K562 (cell line): ENCODE data around the gene DNAJC1. TPM values are rescaled to one million over a fixed set of nuclear protein-coding genes. Genes with fewer than 3 reads are reported as not detected.

ENCODE experiments used
- ATAC-seq: fragments of 200-7000 bp; cut with Tn5 transposase; 3 replicates; pipeline ENCODE4 v1.9.1; 2020; ENCODE audit warnings: moderate library complexity
- BruUV-seq: library from RNA; stranded (reverse); fragments of 400-500 nt; replicated peaks from 2 replicates; lab custom pipeline; 2021; lab: Mats Ljungman, UMichigan
- CTCF ChIA-PET: fragments of 300-600 bp; formaldehyde crosslinking; extraction: SDS; loops from one replicate; lab custom pipeline; 2021; ENCODE audit warnings: low intra/inter-chr PET ratio; lab: Yijun Ruan, JAX
- POLR2A ChIA-PET: fragments of 300-600, 350-650 bp; sonication (Branson Sonifier 250); formaldehyde crosslinking; extraction: SDS; loops from one replicate; lab custom pipeline; 2021; ENCODE audit warnings: antibody characterized with exemption, inconsistent platforms; lab: Yijun Ruan, JAX
- DNase-seq, 4 experiments: peaks; one replicate each; pipeline versions ENCODE4 v3.0.0 to v3.0.0-alpha.2; 2011 to 2018; ENCODE audit warnings: low spot score in 3 of 4, mixed read lengths in 3 of 4; ENCODE audit errors: extremely low read depth in 1 of 4
- FAIRE-seq: peaks from 2 replicates; lab custom pipeline; 2011; peaks lifted over from hg19 to GRCh38; lab: Jason Lieb, UNC
- H2AFZ ChIP-seq: 2 replicates; pipeline ENCODE4 v1.6.0; 2011; ENCODE audit warnings: low read depth, low read length, control low read depth, inconsistent platforms
- H3K27ac ChIP-seq: fragments of 200-600 bp; 3 replicates; pipeline ENCODE4 v1.8.0; 2011; ENCODE audit warnings: low read depth, mild to moderate bottlenecking, control low read depth, inconsistent platforms, low read length, moderate library complexity, mixed read lengths; ENCODE audit errors: extremely low read depth
- H3K27me3 ChIP-seq, 2 experiments: fragments of 300-600 bp in 1 of 2; 2 replicates in 1 of 2; 3 replicates in 1 of 2; pipeline versions ENCODE4 v1.6.0 to v1.8.0; 2011; ENCODE audit warnings: inconsistent platforms in 2 of 2, low read length in 2 of 2, mild to moderate bottlenecking in 1 of 2, mixed read lengths in 1 of 2, moderate library complexity in 1 of 2; ENCODE audit not compliant: control insufficient read depth in 2 of 2, insufficient read depth in 2 of 2
- H3K36me3 ChIP-seq: fragments of 300-600 bp; 3 replicates; pipeline ENCODE4 v1.8.0; 2011; ENCODE audit warnings: mild to moderate bottlenecking, low read length, inconsistent platforms; ENCODE audit not compliant: control insufficient read depth, insufficient read depth
- H3K4me1 ChIP-seq, 2 experiments: fragments of 200-600 bp in 1 of 2; replicated peaks in 1 of 2; 2 replicates in 1 of 2; 3 replicates in 1 of 2; pipeline versions ENCODE4 v1.5.1 to v1.8.0; 2011; ENCODE audit warnings: inconsistent platforms in 2 of 2, low read length in 2 of 2, mild to moderate bottlenecking in 1 of 2, mixed read lengths in 1 of 2, moderate library complexity in 1 of 2; ENCODE audit not compliant: control insufficient read depth in 2 of 2, insufficient read depth in 2 of 2
- H3K4me2 ChIP-seq: 2 replicates; pipeline ENCODE4 v1.6.1; 2011; ENCODE audit warnings: low read length, control low read depth, inconsistent platforms, mixed read lengths; ENCODE audit not compliant: insufficient read depth
- H3K4me3 ChIP-seq: fragments of 200-600 bp; sonication (generic), shearing (Covaris generic); 2 replicates; pipeline ENCODE4 v1.5.1; 2016; ENCODE audit warnings: control low read depth, inconsistent platforms
- H3K79me2 ChIP-seq: fragments of 200-600 bp; 3 replicates; pipeline ENCODE4 v1.8.0; 2011; ENCODE audit warnings: low read length, inconsistent platforms; ENCODE audit not compliant: control insufficient read depth, insufficient read depth
- H3K9ac ChIP-seq, 2 experiments: 2 replicates each; pipeline versions ENCODE4 v1.6.0 to v1.6.1; 2011; ENCODE audit warnings: low read depth in 2 of 2, low read length in 2 of 2, control low read depth in 1 of 2, inconsistent platforms in 1 of 2, mild to moderate bottlenecking in 1 of 2, mixed read lengths in 1 of 2; ENCODE audit not compliant: insufficient read depth in 1 of 2
- H3K9me1 ChIP-seq: one replicate; pipeline ENCODE4 v1.6.0; 2011; ENCODE audit warnings: inconsistent platforms, mild to moderate bottlenecking, low read length, moderate library complexity; ENCODE audit not compliant: control insufficient read depth, insufficient read depth
- H3K9me3 ChIP-seq: replicated peaks from 2 replicates; pipeline ENCODE4 v1.5.1; 2011; ENCODE audit warnings: low read depth, low read length, inconsistent platforms; ENCODE audit not compliant: control insufficient read depth, insufficient read depth
- H4K20me1 ChIP-seq: replicated peaks from 2 replicates; pipeline ENCODE4 v1.6.1; 2011; ENCODE audit warnings: low read length, inconsistent platforms, mixed read lengths; ENCODE audit not compliant: control insufficient read depth, insufficient read depth
- C11orf30 ChIP-seq: fragments of 450-650 bp; IDR thresholded peaks from 2 replicates; pipeline ENCODE4 v1.6.1; 2016; ENCODE audit warnings: low read depth, mild to moderate bottlenecking
- CREB1 ChIP-seq, 2 experiments: sonication (generic) in 1 of 2; formaldehyde crosslinking in 1 of 2; IDR thresholded peaks; 2 replicates each; pipeline versions ENCODE4 v1.6.1 to v1.8.0; 2012 to 2022; ENCODE audit warnings: inconsistent platforms in 1 of 2, mild to moderate bottlenecking in 1 of 2, missing genetic modification reagents in 1 of 2, moderate library complexity in 1 of 2
- EGR1 ChIP-seq: fragments of 450-650 bp; conservative IDR thresholded peaks from 2 replicates; pipeline ENCODE4 v1.6.1; 2017; ENCODE audit warnings: mild to moderate bottlenecking
- FOSL1 ChIP-seq: fragments of 200-800 bp; sonication (Bioruptor generic); conservative IDR thresholded peaks from 2 replicates; pipeline ENCODE4 v1.6.1; 2016; ENCODE audit warnings: missing genetic modification characterization, missing compliant biosample characterization
- THRAP3 ChIP-seq: fragments of 450-650 bp; IDR thresholded peaks from 2 replicates; pipeline ENCODE4 v1.6.1; 2016; ENCODE audit warnings: mild to moderate bottlenecking, inconsistent platforms, borderline replicate concordance
- ZNF785 ChIP-seq: fragments of 250-450 bp; sonication (Bioruptor Pico); IDR thresholded peaks from 2 replicates; pipeline ENCODE4 v1.4.0; 2020; ENCODE audit warnings: mild to moderate bottlenecking
- WGBS: fragments of 100-300 bp; shearing (Covaris generic); methylation state at CpG from one replicate; pipeline ENCODE4 v1.1.6; 2016; ENCODE audit warnings: low coverage, mixed read lengths; ENCODE audit not compliant: insufficient coverage; ENCODE audit errors: missing lambda C conversion rate; 5-methylcytosine and 5-hydroxymethylcytosine counted together
- in situ Hi-C: fragments of 300-500 bp; cut with MboI; formaldehyde crosslinking; loops from 4 replicates; pipeline ENCODE4 v1.15.0; 2018; ENCODE audit warnings: inconsistent platforms, mixed read lengths
- intact Hi-C: fragments of 100-400 bp; cut with micrococcal nuclease; formaldehyde crosslinking; loops from 2 replicates; pipeline ENCODE4 v1.14.2; 2022
- polyA plus RNA-seq, 8 experiments: library from polyadenylated mRNA; depleted of rRNA in 4 of 8; stranded (reverse) in 5 of 8; unstranded in 3 of 8; fragments of >200 nt; fragmentation: Nextera tagmentation in 2 of 8; fragmentation: Illumina TruSeq in 1 of 8; extraction: Ambion mirVana in 2 of 8; extraction: Trizol in 1 of 8; gene quantifications; 2 replicates each; pipeline versions ENCODE4 v1.2.1 to v1.2.3, GENCODE V29; 2011 to 2014; ENCODE audit warnings: inconsistent platforms in 1 of 8, missing spikeins in 1 of 8
- total RNA-seq, 7 experiments: library from RNA; depleted of rRNA in 6 of 7; stranded (reverse); fragments of >200 nt in 6 of 7; fragmentation: Illumina TruSeq in 2 of 7; extraction: Trizol in 2 of 7; gene quantifications; 2 replicates each; pipeline versions ENCODE4 v1.2.1 to v1.2.3, GENCODE V29; 2011 to 2021; ENCODE audit warnings: low replicate concordance in 1 of 7
- TF ChIP-seq, protein P1 (sequence below): fragments of 250-450 bp; sonication (Bioruptor Pico); IDR thresholded peaks from 2 replicates; pipeline ENCODE4 v1.8.0; 2021; ENCODE audit warnings: moderate library complexity, mild to moderate bottlenecking, inconsistent platforms

The DNAJC1 gene
- total and polyA plus RNA-seq, 9 of the 15 experiments (the other 6 are each of a cell fraction or from before 2014, with no cell fraction given): 5.4 to 77.6 (median 40.3) TPM

DNA sequence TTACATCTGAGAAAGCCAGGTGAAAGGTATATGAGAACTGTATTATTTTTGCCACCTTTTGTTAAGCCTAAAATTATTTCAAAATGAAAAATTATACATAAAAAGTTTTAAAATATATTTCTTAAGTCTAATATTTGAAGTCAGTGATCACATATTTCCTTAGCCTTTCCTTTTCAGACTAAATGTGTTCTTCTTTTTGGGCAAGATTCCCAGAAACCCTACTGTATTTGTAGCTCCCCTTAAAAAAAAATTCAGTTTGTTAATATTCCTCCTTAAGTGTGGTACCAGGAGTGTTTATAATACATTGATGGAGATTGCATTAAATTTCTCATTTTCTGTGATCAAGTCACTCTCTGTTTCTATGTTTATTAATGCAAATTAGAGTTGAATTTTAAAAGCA is 22.8 kb downstream of the DNAJC1 start:
- H3K9me1 ChIP-seq: no peaks in the 10 kb centered on the region
- peaks cover 0 to 10% of the 10 kb centered on the region in 2 experiments; a peak in 1 of 5 replicates for H3K4me1 ChIP-seq
- no peaks in the 10 kb centered on the region for H3K27me3 ChIP-seq
- peaks cover 91% of the 10 kb centered on the region for H3K79me2 ChIP-seq
- in situ Hi-C loops: loop anchor here (10.0 kb wide), 1 partner anchor 1004 kb away; no protein-coding TSS in a partner anchor
- H3K36me3 ChIP-seq: no peaks in the 10 kb centered on the region
- H3K4me3 ChIP-seq: no peak overlapping the region
- no peak overlapping the region for H3K4me2 ChIP-seq
- H3K9ac ChIP-seq: no peak overlapping the region
- TF ChIP-seq ZNF785 (no peak), CREB1 (IDR thresholded peaks at IDR 0.05) (no peak), CREB1 (CRISPR knock-in tag; IDR thresholded peaks at IDR 0.05) (no peak), THRAP3 (no peak), EGR1 (no peak)
- TF ChIP-seq, all 486 proteins: peak for 0
- CTCF ChIA-PET: no interaction called here
- DNase-seq: no peak
- H2AFZ ChIP-seq: no peak overlapping the region
- H4K20me1 ChIP-seq: no peaks in the 10 kb centered on the region
- ATAC-seq: no peak
- H3K9me3 ChIP-seq: no peaks in the 10 kb centered on the region
- FAIRE-seq: no peak
- intact Hi-C loops: no loop called here
- POLR2A ChIA-PET: no interaction called here
- no TSS peak for BruUV-seq
- H3K27ac ChIP-seq: no peak overlapping the region

DNA sequence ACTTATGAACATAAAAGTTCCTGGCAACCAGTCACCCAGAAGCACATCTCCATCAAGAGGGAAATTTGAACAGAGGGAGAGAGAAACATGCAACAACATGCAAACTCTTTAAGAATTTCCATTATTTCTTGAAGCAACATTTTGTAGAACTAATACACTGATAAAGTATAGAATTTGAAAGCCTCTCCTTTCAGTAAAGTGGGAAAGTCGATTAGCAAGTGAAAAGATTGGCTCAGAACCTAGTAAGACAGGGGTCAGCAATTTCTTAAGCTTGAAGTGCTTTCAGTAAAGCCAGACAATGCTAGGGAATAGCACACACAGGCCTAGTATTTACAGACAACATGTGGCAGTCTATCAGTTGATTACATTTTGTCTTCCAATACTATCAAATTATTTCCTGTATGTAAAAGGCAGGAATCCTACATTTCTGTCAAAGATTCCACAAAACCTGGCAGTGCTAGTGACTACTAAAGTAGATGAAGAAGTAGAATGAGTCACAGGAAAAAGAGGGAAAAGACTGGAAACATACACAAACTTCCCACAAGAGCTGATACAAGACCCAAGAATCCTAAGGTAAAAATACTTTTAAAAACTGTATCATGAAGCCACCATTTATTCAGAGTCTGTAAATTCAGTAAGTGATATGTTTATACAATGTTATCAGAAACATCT is 25.2 kb downstream of the DNAJC1 start:
- in situ Hi-C loops (no loop called here), intact Hi-C loops (no loop called here)
- no peaks in the 10 kb centered on the region for H3K36me3 ChIP-seq
- TF ChIP-seq C11orf30: 0 out of 2 replicates have a peak, but pooled peaks have one; percentile 13
- TF ChIP-seq, protein P1, sequence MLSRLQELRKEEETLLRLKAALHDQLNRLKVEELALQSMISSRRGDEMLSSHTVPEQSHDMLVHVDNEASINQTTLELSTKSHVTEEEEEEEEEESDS: no peak
- TF ChIP-seq FOSL1: peak; percentile 44; the same call in 1 of the 2 replicates
- TF ChIP-seq, all 486 proteins: peak for 2
- Histone ChIP-seq H3K79me2 (peaks cover 94% of the 10 kb centered on the region), H3K27ac (peak overlapping the region; percentile 11; the same call in 1 of the 3 replicates), H2AFZ (no peak overlapping the region), H3K9ac (no peak overlapping the region; a peak in 1 of 4 replicates), H3K4me2 (no peak overlapping the region), H3K4me3 (no peak overlapping the region), H3K9me1 (no peaks in the 10 kb centered on the region), H3K9me3 (no peaks in the 10 kb centered on the region), H4K20me1 (no peaks in the 10 kb centered on the region), H3K4me1 (peaks cover 0 to 10% of the 10 kb centered on the region in 2 experiments; a peak in 1 of 5 replicates), H3K27me3 (no peaks in the 10 kb centered on the region)
- POLR2A ChIA-PET: interaction anchor here (1.0 to 1.1 kb wide), 2 partner anchors 19 to 168 kb away, joined by 3 to 4 read pairs; no protein-coding TSS in a partner anchor
- ATAC-seq (peak; percentile 65; the same call in 2 of the 3 replicates), DNase-seq (no peak), FAIRE-seq (peak; percentile 6)
- CTCF ChIA-PET: no interaction called here
- BruUV-seq: no TSS peak
- WGBS: 0% methylated on average over 1 of the region's 1 CpG
